GM12878 (cell line): ENCODE measurements around the gene ALAD. TPM values are rescaled to one million over a fixed set of nuclear protein-coding genes. Genes with fewer than 3 reads are reported as not detected.

Experiments used
- ATAC-seq: fragments of 200-7000 bp; cut with Tn5 transposase; 3 replicates; pipeline ENCODE4 v1.9.1; 2020; ENCODE audit warnings: mild to moderate bottlenecking, moderate library complexity
- BruUV-seq: library from RNA; stranded (reverse); fragments of 400-500 nt; replicated peaks from 2 replicates; lab custom pipeline; 2021; lab: Mats Ljungman, UMichigan
- CTCF ChIA-PET: fragments of 300-600 bp; sonication (Branson Sonifier 250); formaldehyde crosslinking; extraction: SDS; loops from one replicate; lab custom pipeline; 2021; ENCODE audit warnings: inconsistent platforms; lab: Yijun Ruan, JAX
- POLR2A ChIA-PET: fragments of 350-600 bp; formaldehyde crosslinking; extraction: SDS; loops from one replicate; lab custom pipeline; 2021; ENCODE audit warnings: inconsistent platforms; lab: Charles Lee
- RAD21 ChIA-PET: fragments of 300-600 bp; sonication (Branson Sonifier 250); formaldehyde crosslinking; loops from one replicate; lab custom pipeline; 2023; ENCODE audit warnings: antibody characterized with exemption; ENCODE audit not compliant: unreplicated experiment; lab: Charles Lee
- SMC1A ChIA-PET: fragments of 300-600 bp; sonication (Branson Sonifier 250); formaldehyde crosslinking; loops from one replicate; lab custom pipeline; 2023; ENCODE audit not compliant: unreplicated experiment, uncharacterized antibody; lab: Charles Lee
- DNase-seq: peaks from one replicate; pipeline ENCODE4 v3.0.0-alpha.2; 2011; ENCODE audit warnings: low read depth, low spot score
- FAIRE-seq: peaks from 3 replicates; lab custom pipeline; 2011; peaks lifted over from hg19 to GRCh38; lab: Jason Lieb, UNC
- H2AFZ ChIP-seq: 2 replicates; pipeline ENCODE4 v1.6.0; 2011; ENCODE audit warnings: low read depth, low read length, control low read depth; ENCODE audit not compliant: control insufficient read depth
- H3K27ac ChIP-seq: 2 replicates; pipeline ENCODE4 v1.5.1; 2011; ENCODE audit warnings: control low read depth; ENCODE audit not compliant: control insufficient read depth, insufficient read depth
- H3K27me3 ChIP-seq, 2 experiments: replicated peaks in 1 of 2; 2 replicates each; pipeline versions ENCODE4 v1.6.0 to v1.6.1; 2011; ENCODE audit warnings: low read length in 1 of 2; ENCODE audit not compliant: control insufficient read depth in 2 of 2, insufficient read depth in 2 of 2
- H3K36me3 ChIP-seq, 2 experiments: 2 replicates each; pipeline ENCODE4 v1.5.1; 2011; ENCODE audit warnings: low read length in 1 of 2; ENCODE audit not compliant: control insufficient read depth in 2 of 2, insufficient read depth in 2 of 2
- H3K4me1 ChIP-seq: 2 replicates; pipeline ENCODE4 v1.6.1; 2011; ENCODE audit warnings: mild to moderate bottlenecking, low read length, moderate library complexity, mixed read lengths; ENCODE audit not compliant: control insufficient read depth, insufficient read depth
- H3K4me2 ChIP-seq: 2 replicates; pipeline ENCODE4 v1.6.0; 2011; ENCODE audit warnings: control low read depth; ENCODE audit not compliant: control insufficient read depth, insufficient read depth
- H3K4me3 ChIP-seq: fragments of 200-600 bp; sonication (generic); 2 replicates; pipeline ENCODE4 v1.5.1; 2016
- H3K79me2 ChIP-seq: 2 replicates; pipeline ENCODE4 v1.6.0; 2011; ENCODE audit warnings: low read length; ENCODE audit not compliant: control insufficient read depth, insufficient read depth
- H3K9ac ChIP-seq: 2 replicates; pipeline ENCODE4 v1.8.0; 2011; ENCODE audit warnings: low read length, control low read depth, mixed read lengths; ENCODE audit not compliant: control insufficient read depth, insufficient read depth
- H3K9me3 ChIP-seq: replicated peaks from 3 replicates; pipeline ENCODE4 v1.5.1; 2011; ENCODE audit warnings: mild to moderate bottlenecking, low read length; ENCODE audit not compliant: control insufficient read depth, insufficient read depth
- H4K20me1 ChIP-seq: 2 replicates; pipeline ENCODE4 v1.6.0; 2011; ENCODE audit not compliant: control insufficient read depth, insufficient read depth
- ATF2 ChIP-seq: IDR thresholded peaks from 2 replicates; pipeline ENCODE4 v1.6.1; 2012; ENCODE audit warnings: low read length, inconsistent platforms
- BACH1 ChIP-seq: fragments of 450-650 bp; IDR thresholded peaks from 2 replicates; pipeline ENCODE4 v1.6.1; 2017; ENCODE audit warnings: mild to moderate bottlenecking, borderline replicate concordance
- CREM ChIP-seq: IDR thresholded peaks from 2 replicates; pipeline ENCODE4 v1.6.1; 2014; ENCODE audit warnings: antibody characterized with exemption, low read depth
- E2F8 ChIP-seq: fragments of 450-650 bp; IDR thresholded peaks from 2 replicates; pipeline ENCODE4 v1.6.1; 2018; ENCODE audit warnings: mild to moderate bottlenecking, low read depth, moderate library complexity; ENCODE audit not compliant: partially characterized antibody
- EED ChIP-seq: sonication (generic); IDR thresholded peaks from 2 replicates; pipeline ENCODE4 v1.6.1; 2016; ENCODE audit warnings: antibody characterized with exemption, low read depth
- EP300 ChIP-seq, 2 experiments: fragments of 150-350 bp in 1 of 2; IDR thresholded peaks; 2 replicates each; pipeline ENCODE4 v1.6.1; 2011 to 2012; ENCODE audit warnings: low read depth in 2 of 2, low read length in 2 of 2, borderline replicate concordance in 1 of 2, improper control_type of control experiment in 1 of 2, inconsistent platforms in 1 of 2; ENCODE audit not compliant: control insufficient read depth in 1 of 2
- ETV6 ChIP-seq, 2 experiments: fragments of 450-650 bp in 1 of 2; IDR thresholded peaks in 1 of 2; conservative IDR thresholded peaks in 1 of 2; 2 replicates each; pipeline ENCODE4 v1.6.1; 2014; ENCODE audit warnings: antibody characterized with exemption in 1 of 2, borderline replicate concordance in 1 of 2, low read depth in 1 of 2, mild to moderate bottlenecking in 1 of 2, moderate library complexity in 1 of 2
- HDAC6 ChIP-seq: fragments of 200-600 bp; sonication (generic); IDR thresholded peaks from one replicate; pipeline ENCODE4 v1.8.0; 2017; ENCODE audit warnings: antibody characterized with exemption; ENCODE audit not compliant: unreplicated experiment
- JUND ChIP-seq: IDR thresholded peaks from 2 replicates; pipeline ENCODE4 v1.6.1; 2012; ENCODE audit warnings: low read depth, mild to moderate bottlenecking, low read length, improper control_type of control experiment, moderate library complexity
- NBN ChIP-seq: fragments of 450-650 bp; IDR thresholded peaks from 2 replicates; pipeline ENCODE4 v1.6.1; 2016
- NRF1 ChIP-seq: conservative IDR thresholded peaks from 2 replicates; pipeline ENCODE4 v1.6.1; 2011; ENCODE audit warnings: mild to moderate bottlenecking, low read depth, low read length, improper control_type of control experiment
- PAX8 ChIP-seq: fragments of 450-650 bp; IDR thresholded peaks from 2 replicates; pipeline ENCODE4 v1.6.1; 2017; ENCODE audit warnings: mild to moderate bottlenecking, moderate library complexity
- PBX3 ChIP-seq: IDR thresholded peaks from 2 replicates; pipeline ENCODE4 v1.6.1; 2011; ENCODE audit warnings: mild to moderate bottlenecking, low read depth, low read length, moderate library complexity; ENCODE audit not compliant: insufficient replicate concordance
- STAT3 ChIP-seq: IDR thresholded peaks from 2 replicates; pipeline ENCODE4 v1.6.1; 2011; ENCODE audit warnings: low read depth, low read length, improper control_type of control experiment
- WGBS: methylation state at CpG from one replicate; pipeline ENCODE4 v1.1.6; 2016; ENCODE audit warnings: low lambda C conversion rate; ENCODE audit not compliant: insufficient replicate concordance, insufficient coverage; ENCODE audit errors: missing lambda C conversion rate; 5-methylcytosine and 5-hydroxymethylcytosine counted together
- in situ Hi-C: fragments of 300-500 bp; cut with MboI; formaldehyde crosslinking; loops from 9 replicates; pipeline ENCODE4 v1.14.3; 2018; ENCODE audit warnings: mixed read lengths
- intact Hi-C: fragments of 100-400 bp; cut with micrococcal nuclease; formaldehyde crosslinking; loops from one replicate; pipeline ENCODE4 v1.14.2; 2022; ENCODE audit not compliant: unreplicated experiment
- polyA plus RNA-seq, 11 experiments: library from polyadenylated mRNA; depleted of rRNA in 4 of 11; unstranded in 6 of 11; stranded (reverse) in 5 of 11; fragments of >200 nt; fragmentation: Nextera tagmentation in 4 of 11; fragmentation: Illumina TruSeq in 1 of 11; extraction: Ambion mirVana in 4 of 11; extraction: Trizol in 1 of 11; gene quantifications; 1 replicate in 1 of 11; 2 replicates in 10 of 11; pipeline versions ENCODE4 v1.2.1 to v1.2.3, GENCODE V29; 2011 to 2016; ENCODE audit warnings: inconsistent platforms in 2 of 11, missing spikeins in 2 of 11, low read depth in 1 of 11
- total RNA-seq, 4 experiments: library from RNA; depleted of rRNA in 3 of 4; stranded (reverse); fragments of >200 nt in 3 of 4; fragmentation: Illumina TruSeq in 1 of 4; extraction: Trizol in 1 of 4; gene quantifications; 2 replicates each; pipeline versions ENCODE4 v1.2.1 to v1.2.3, GENCODE V29; 2013 to 2021

ALAD gene
- total and polyA plus RNA-seq, 10 of the 15 experiments (the other 5 are each of a cell fraction or from before 2014, with no cell fraction given), result 2.4 to 21.6 (median 12.9) TPM

- ATAC-seq (no peak), FAIRE-seq (no peak), DNase-seq (no peak)
- H4K20me1 ChIP-seq, result no peaks in the 10 kb centered on the region
- H3K79me2 ChIP-seq, result no peaks in the 10 kb centered on the region
- no TSS peak for BruUV-seq
- ChIA-PET SMC1A (interaction anchor here (0.6 to 1.5 kb wide), 2 partner anchors 110 to 162 kb away, joined by 3 read pairs; no protein-coding TSS in a partner anchor), POLR2A (no interaction called here), RAD21 (interaction anchor here (1.5 kb wide), 1 partner anchor 28 kb away, joined by 4 read pairs; no protein-coding TSS in a partner anchor), CTCF (no interaction called here)
- H3K9ac ChIP-seq, result no peak overlapping the region
- 90% methylated on average over 8 of the region's 8 CpGs for WGBS
- intact Hi-C loops (loop anchor here (5.0 kb wide), 1 partner anchor 160 kb away; the partner anchor contains the start of genes FKBP15 and SLC31A1), in situ Hi-C loops (no loop called here)
- TF ChIP-seq EED (no peak), BACH1 (no peak), PAX8 (no peak), NRF1 (no peak), NBN (no peak), CREM (no peak), JUND (no peak), PBX3 (no peak), STAT3 (no peak), ETV6 (conservative IDR thresholded peaks at IDR 0.05 in 1 of 2, IDR thresholded peaks at IDR 0.05 in 1 of 2; ENCODE audit: borderline replicate concordance in 1 of 2, low read depth in 1 of 2) (no peak), EP300 (IDR thresholded peaks at IDR 0.05; ENCODE audit: borderline replicate concordance in 1 of 2, control insufficient read depth in 1 of 2, low read depth in 2 of 2, low read length in 2 of 2) (no peak), HDAC6 (no peak), ATF2 (no peak), E2F8 (no peak)
- no peak overlapping the region for H3K4me3 ChIP-seq
- no peak overlapping the region for H2AFZ ChIP-seq
- H3K9me3 ChIP-seq, result no peaks in the 10 kb centered on the region
- H3K27ac ChIP-seq, result no peak overlapping the region
- H3K4me1 ChIP-seq, result peaks cover 7% of the 10 kb centered on the region
- H3K4me2 ChIP-seq, result no peak overlapping the region
- H3K36me3 ChIP-seq, result 0 out of 4 replicates have a peak, but pooled peaks cover 0 to under 1% of the 10 kb centered on the region in 2 experiments
- no peaks in the 10 kb centered on the region for H3K27me3 ChIP-seq
Observed at GRCh38 chr9:113381909-113382411, 19.1 kb downstream of the ALAD start.
